HCEC 1CT (cell line): ENCODE results near the gene EIF4G2.
"Not testable (repeated sequence)": the region's sequence is repeated elsewhere in the genome, so short reads cannot be mapped to it uniquely, and the experiment has no call there.

ENCODE experiments used
- DNase-seq: peaks from one replicate; pipeline ENCODE4 v3.0.0-alpha.2; 2017

The EIF4G2 gene

GRCh38 chr11:10808553-10809372 is at the start of gene EIF4G2:
Gene EIF4G2, minus strand, starts transcription at chr11:10808926.
- DNase-seq: peak; percentile 99

- peak; percentile 98 for DNase-seq
These were observed 49.1 kb upstream of the EIF4G2 start, which contains the start of gene ZBED5 for GRCh38 chr11:10857709-10858438. Gene ZBED5, minus strand, starts transcription at chr11:10858053. Its CDS starts 3,108 bp downstream, at chr11:10854945.

GRCh38 chr11:10857459-10857708 is 48.7 kb upstream of the EIF4G2 start:
- no peak for DNase-seq

GRCh38 chr11:10856689-10857458 is 48.1 kb upstream of the EIF4G2 start:
- DNase-seq: peak; percentile 30

GRCh38 chr11:10855295-10855694 is 46.6 kb upstream of the EIF4G2 start:
- DNase-seq: no peak

GRCh38 chr11:10847960-10848860 is 39.5 kb upstream of the EIF4G2 start:
- DNase-seq: no peak

- DNase-seq: no peak
These were observed 37.9 kb upstream of the EIF4G2 start for GRCh38 chr11:10846660-10847059.

GRCh38 chr11:10845589-10845988 is 36.9 kb upstream of the EIF4G2 start:
- DNase-seq: no peak

- DNase-seq: no peak
These were observed 36.1 kb upstream of the EIF4G2 start for GRCh38 chr11:10844796-10845195.

- DNase-seq: no peak
These were observed 35.6 kb upstream of the EIF4G2 start for GRCh38 chr11:10844356-10844755.

GRCh38 chr11:10838881-10839280 is 30.2 kb upstream of the EIF4G2 start:
- no peak for DNase-seq

- DNase-seq: peak; percentile 6
These were observed 29.4 kb upstream of the EIF4G2 start for GRCh38 chr11:10838083-10838482.

- DNase-seq: not testable (repeated sequence)
These were observed 28.2 kb upstream of the EIF4G2 start for GRCh38 chr11:10836884-10837283.

GRCh38 chr11:10829139-10829538 is 20.4 kb upstream of the EIF4G2 start:
- no peak for DNase-seq

GRCh38 chr11:10828402-10828801 is 19.7 kb upstream of the EIF4G2 start:
- no peak for DNase-seq

- no peak for DNase-seq
These were observed 16.2 kb upstream of the EIF4G2 start for GRCh38 chr11:10824888-10825287.

- no peak for DNase-seq
These were observed 14.4 kb upstream of the EIF4G2 start for GRCh38 chr11:10823152-10823579.

GRCh38 chr11:10822491-10822890 is 13.8 kb upstream of the EIF4G2 start:
- DNase-seq: not testable (repeated sequence)

- DNase-seq: peak; percentile 95
These were observed 9.9 kb upstream of the EIF4G2 start for GRCh38 chr11:10818594-10818993.

- no peak for DNase-seq
These were observed 5.2 kb upstream of the EIF4G2 start for GRCh38 chr11:10813945-10814344.

- peak; percentile 74 for DNase-seq
These were observed 841 bp upstream of the EIF4G2 start for GRCh38 chr11:10809373-10810160.

GRCh38 chr11:10808235-10808552 is 532 bp downstream of the EIF4G2 start:
- DNase-seq: no peak
